Psoas muscle (tissue), 8 donors: ENCODE measurements around the gene STAM2. TPM values are rescaled to one million over a fixed set of nuclear protein-coding genes. Genes with fewer than 3 reads are reported as not detected.

ENCODE experiments used
- ATAC-seq, 4 donors: fragments of 200-7000 bp; cut with Tn5 transposase; one replicate each; pipeline ENCODE4 v1.9.1; 2020; ENCODE audit warnings: moderate library complexity in 3 of 4, mild to moderate bottlenecking in 2 of 4
- DNase-seq, 2 donors: peaks; one replicate each; pipeline ENCODE4 v3.0.0-alpha.2; 2020
- H3K27ac ChIP-seq: fragments of 200-600 bp; one replicate; pipeline ENCODE4 v1.8.0; 2022
- H3K27me3 ChIP-seq, 3 donors: fragments of 200-600 bp in 1 of 3; one replicate each; pipeline versions ENCODE4 v1.6.1 to v1.8.0; 2013 to 2022; ENCODE audit warnings: low read length in 2 of 3, mild to moderate bottlenecking in 2 of 3, moderate library complexity in 1 of 3; ENCODE audit not compliant: insufficient read depth in 3 of 3
- H3K36me3 ChIP-seq, 2 donors: fragments of 200-600 bp in 1 of 2; one replicate each; pipeline versions ENCODE4 v1.6.1 to v1.8.0; 2013 to 2022; ENCODE audit warnings: low read depth in 1 of 2, mild to moderate bottlenecking in 1 of 2, moderate library complexity in 1 of 2; ENCODE audit not compliant: insufficient read depth in 1 of 2
- H3K4me1 ChIP-seq: fragments of 200-600 bp; one replicate; pipeline ENCODE4 v1.8.0; 2022
- H3K4me3 ChIP-seq: fragments of 200-600 bp; one replicate; pipeline ENCODE4 v1.8.0; 2022; ENCODE audit warnings: mild to moderate bottlenecking
- H3K9me3 ChIP-seq: fragments of 200-600 bp; one replicate; pipeline ENCODE4 v1.8.0; 2022
- WGBS, 3 donors: extraction: QIAGEN DNeasy Blood & Tissue Kit; methylation state at CpG; one replicate each; pipeline versions ENCODE4 v1.1.6 to v1.1.7; 2013; 5-methylcytosine and 5-hydroxymethylcytosine counted together
- intact Hi-C, 2 donors: fragments of 100-400 bp; cut with DNase I; formaldehyde crosslinking; loops; one replicate each; pipeline versions ENCODE4 v1.11.0 to v1.14.2; 2022
- polyA plus RNA-seq, 3 donors: library from polyadenylated mRNA; stranded (reverse); fragments of 200-250 nt; gene quantifications; one replicate each; pipeline ENCODE4 v1.2.3, GENCODE V29; 2013
- total RNA-seq, 4 donors: library from RNA; stranded (reverse); fragmentation: NEBNext Ultra II Directional in 2 of 4; extraction: Animal tissue kit (Norgen Biotek cat#: 25700) in 2 of 4; gene quantifications; one replicate each; pipeline versions ENCODE4 v1.2.1 to v1.2.4, GENCODE V29; 2021 to 2023
- TF ChIP-seq, protein P1 (sequence below): fragments of 200-600 bp; IDR thresholded peaks from one replicate; pipeline ENCODE4 v1.8.0; 2022; ENCODE audit warnings: antibody characterized with exemption
- donor health status: healthy with polysubstance abuse.
- donor health status: DM: no; HTN: no; CAD: no; lungs with moderate emphysema.
- donor health status: Bipolar disorder and iron deficiency.
- donor health status: healthy.
- donor health status: DM: yes; HTN: yes; CAD: no.
- donor health status: DM: no; HTN: no; CAD: no.
- donor health status: DM: no; HTN: no; CAD: no.
- donor health status: DM: yes; HTN: yes; CAD: no.

The STAM2 gene
- total and polyA plus RNA-seq, 7 donors: 6.8 to 21.1 (median 15.5) TPM

DNA sequence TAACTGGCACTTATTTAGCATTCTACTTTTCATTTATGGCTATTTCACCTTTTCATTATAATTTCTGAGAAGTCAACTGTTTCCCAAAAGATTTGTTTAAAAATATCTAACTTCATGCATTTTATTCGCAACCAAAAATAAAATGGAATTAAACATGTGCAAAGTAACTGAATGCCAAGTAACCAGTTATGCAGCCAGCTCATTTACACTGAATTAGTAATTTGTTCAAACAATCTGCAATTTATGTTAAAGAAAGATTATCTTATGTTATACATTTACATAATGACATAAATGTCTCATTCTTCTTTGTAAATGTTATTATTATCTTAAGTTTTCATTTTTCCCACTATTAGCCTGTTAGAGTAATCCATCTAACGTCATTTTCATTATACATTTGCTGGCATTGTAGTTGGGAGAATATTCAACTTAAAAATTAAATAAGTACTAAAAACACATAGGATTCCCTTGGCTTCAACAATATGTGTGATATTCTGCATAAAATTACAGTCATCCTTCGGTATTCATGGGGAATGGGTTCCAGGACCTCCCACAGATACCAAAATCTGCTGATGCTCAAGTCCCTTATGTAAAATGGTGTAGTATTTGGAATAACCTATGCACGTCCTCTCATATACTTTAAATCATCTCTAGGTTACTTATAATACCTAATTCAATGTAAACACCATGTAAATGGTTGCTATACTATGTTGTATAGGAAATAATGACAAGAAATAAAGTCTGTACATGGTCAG, 43.7 kb upstream of the STAM2 start:
- TF ChIP-seq, protein P1, sequence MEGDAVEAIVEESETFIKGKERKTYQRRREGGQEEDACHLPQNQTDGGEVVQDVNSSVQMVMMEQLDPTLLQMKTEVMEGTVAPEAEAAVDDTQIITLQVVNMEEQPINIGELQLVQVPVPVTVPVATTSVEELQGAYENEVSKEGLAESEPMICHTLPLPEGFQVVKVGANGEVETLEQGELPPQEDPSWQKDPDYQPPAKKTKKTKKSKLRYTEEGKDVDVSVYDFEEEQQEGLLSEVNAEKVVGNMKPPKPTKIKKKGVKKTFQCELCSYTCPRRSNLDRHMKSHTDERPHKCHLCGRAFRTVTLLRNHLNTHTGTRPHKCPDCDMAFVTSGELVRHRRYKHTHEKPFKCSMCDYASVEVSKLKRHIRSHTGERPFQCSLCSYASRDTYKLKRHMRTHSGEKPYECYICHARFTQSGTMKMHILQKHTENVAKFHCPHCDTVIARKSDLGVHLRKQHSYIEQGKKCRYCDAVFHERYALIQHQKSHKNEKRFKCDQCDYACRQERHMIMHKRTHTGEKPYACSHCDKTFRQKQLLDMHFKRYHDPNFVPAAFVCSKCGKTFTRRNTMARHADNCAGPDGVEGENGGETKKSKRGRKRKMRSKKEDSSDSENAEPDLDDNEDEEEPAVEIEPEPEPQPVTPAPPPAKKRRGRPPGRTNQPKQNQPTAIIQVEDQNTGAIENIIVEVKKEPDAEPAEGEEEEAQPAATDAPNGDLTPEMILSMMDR: no peak
- Histone ChIP-seq H3K27me3 (no peaks in the 10 kb centered on the region), H3K36me3 (no peaks in the 10 kb centered on the region), H3K27ac (no peak overlapping the region), H3K4me1 (peaks cover 9% of the 10 kb centered on the region), H3K4me3 (no peak overlapping the region), H3K9me3 (no peaks in the 10 kb centered on the region)
- ATAC-seq: no peak
- DNase-seq: no peak
- intact Hi-C loops: no loop called here
- WGBS, 3 donors: 87 to 89% (median 88%) methylated on average over 4 of the region's 4 CpGs

GRCh38 chr2:152201466-152201830, 25.9 kb upstream of the STAM2 start:
- H3K27ac ChIP-seq: no peak overlapping the region
- intact Hi-C loops: no loop called here
- H3K4me1 ChIP-seq: no peaks in the 10 kb centered on the region
- TF ChIP-seq, protein P1: no peak
- WGBS, 3 donors: 77 to 92% (median 82%) methylated on average over 2 of the region's 2 CpGs
- no peaks in the 10 kb centered on the region for H3K9me3 ChIP-seq
- DNase-seq (no peak), ATAC-seq (no peak)
- H3K27me3 ChIP-seq: no peaks in the 10 kb centered on the region
- no peak overlapping the region for H3K4me3 ChIP-seq
- no peaks in the 10 kb centered on the region for H3K36me3 ChIP-seq

- WGBS, 3 donors: 49 to 57% (median 56%) methylated on average over 9 of the region's 9 CpGs
- no peaks in the 10 kb centered on the region for H3K27me3 ChIP-seq
- TF ChIP-seq, protein P1: no peak
- H3K27ac ChIP-seq: no peak overlapping the region
- no peaks in the 10 kb centered on the region for H3K9me3 ChIP-seq
- DNase-seq (peak; percentile 92 to 93), ATAC-seq (peak; percentile 99 to 100 (median 100))
- no peaks in the 10 kb centered on the region for H3K4me1 ChIP-seq
- no peaks in the 10 kb centered on the region for H3K36me3 ChIP-seq
- intact Hi-C loops: no loop called here
- H3K4me3 ChIP-seq: no peak overlapping the region
Measured at GRCh38 chr2:152200565-152201465, 25.3 kb upstream of the STAM2 start.

- 81 to 88% (median 87%) methylated on average over 4 of the region's 4 CpGs for WGBS, 3 donors
- no peaks in the 10 kb centered on the region for H3K4me1 ChIP-seq
- TF ChIP-seq, protein P1: no peak
Measured at GRCh38 chr2:152200101-152200500, 24.5 kb upstream of the STAM2 start.

More at GRCh38 chr2:152200101-152200500, 24.5 kb upstream of the STAM2 start:
- Histone ChIP-seq H3K27me3 (no peaks in the 10 kb centered on the region), H3K4me3 (no peak overlapping the region), H3K36me3 (no peaks in the 10 kb centered on the region), H3K27ac (no peak overlapping the region), H3K9me3 (no peaks in the 10 kb centered on the region)
- intact Hi-C loops: no loop called here
- ATAC-seq (no peak), DNase-seq (no peak)
